Fibroblast of mammary gland (primary cell): ENCODE measurements around the gene IBTK.
A peak's percentile ranks its signal among the peaks of the same experiment; 100 is the strongest.
"Not testable (repeated sequence)": the region's sequence is repeated elsewhere in the genome, so short reads cannot be mapped to it uniquely, and the experiment has no call there.

Experiments
- DNase-seq: peaks from one replicate; pipeline ENCODE4 v3.0.0-alpha.2; 2010; ENCODE audit warnings: low read depth
- H3K4me3 ChIP-seq: 2 replicates; pipeline ENCODE4 v1.5.1; 2011; ENCODE audit warnings: low read depth, mild to moderate bottlenecking, low read length, moderate library complexity; ENCODE audit not compliant: control insufficient read depth
- TF ChIP-seq, protein P1 (sequence below): conservative IDR thresholded peaks from 2 replicates; pipeline ENCODE4 v1.5.1; 2011; ENCODE audit warnings: low read depth, low read length, inconsistent platforms; ENCODE audit not compliant: control insufficient read depth, insufficient read depth

Gene IBTK

DNA sequence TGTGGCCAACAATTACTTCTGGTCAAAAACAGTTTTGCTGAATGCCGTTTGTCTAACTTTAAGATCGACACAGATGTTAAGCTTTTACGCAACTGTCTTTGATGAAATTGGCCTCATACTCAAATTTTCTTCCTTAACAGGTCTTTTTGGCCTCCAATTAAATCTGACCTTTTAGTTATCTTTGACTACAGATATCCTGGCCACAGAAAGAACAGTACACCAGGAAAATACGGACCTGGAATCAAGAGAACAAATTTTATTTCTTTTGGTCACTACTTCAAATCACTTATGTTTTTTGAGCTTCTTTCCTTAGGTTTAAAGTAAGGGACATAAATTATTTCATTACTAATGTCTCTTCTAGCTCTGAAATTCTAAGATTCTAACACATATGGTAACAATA, 49.8 kb downstream of the IBTK start:
- no peak overlapping the region for H3K4me3 ChIP-seq
- TF ChIP-seq, protein P1, sequence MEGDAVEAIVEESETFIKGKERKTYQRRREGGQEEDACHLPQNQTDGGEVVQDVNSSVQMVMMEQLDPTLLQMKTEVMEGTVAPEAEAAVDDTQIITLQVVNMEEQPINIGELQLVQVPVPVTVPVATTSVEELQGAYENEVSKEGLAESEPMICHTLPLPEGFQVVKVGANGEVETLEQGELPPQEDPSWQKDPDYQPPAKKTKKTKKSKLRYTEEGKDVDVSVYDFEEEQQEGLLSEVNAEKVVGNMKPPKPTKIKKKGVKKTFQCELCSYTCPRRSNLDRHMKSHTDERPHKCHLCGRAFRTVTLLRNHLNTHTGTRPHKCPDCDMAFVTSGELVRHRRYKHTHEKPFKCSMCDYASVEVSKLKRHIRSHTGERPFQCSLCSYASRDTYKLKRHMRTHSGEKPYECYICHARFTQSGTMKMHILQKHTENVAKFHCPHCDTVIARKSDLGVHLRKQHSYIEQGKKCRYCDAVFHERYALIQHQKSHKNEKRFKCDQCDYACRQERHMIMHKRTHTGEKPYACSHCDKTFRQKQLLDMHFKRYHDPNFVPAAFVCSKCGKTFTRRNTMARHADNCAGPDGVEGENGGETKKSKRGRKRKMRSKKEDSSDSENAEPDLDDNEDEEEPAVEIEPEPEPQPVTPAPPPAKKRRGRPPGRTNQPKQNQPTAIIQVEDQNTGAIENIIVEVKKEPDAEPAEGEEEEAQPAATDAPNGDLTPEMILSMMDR: no peak
- DNase-seq: no peak

DNA sequence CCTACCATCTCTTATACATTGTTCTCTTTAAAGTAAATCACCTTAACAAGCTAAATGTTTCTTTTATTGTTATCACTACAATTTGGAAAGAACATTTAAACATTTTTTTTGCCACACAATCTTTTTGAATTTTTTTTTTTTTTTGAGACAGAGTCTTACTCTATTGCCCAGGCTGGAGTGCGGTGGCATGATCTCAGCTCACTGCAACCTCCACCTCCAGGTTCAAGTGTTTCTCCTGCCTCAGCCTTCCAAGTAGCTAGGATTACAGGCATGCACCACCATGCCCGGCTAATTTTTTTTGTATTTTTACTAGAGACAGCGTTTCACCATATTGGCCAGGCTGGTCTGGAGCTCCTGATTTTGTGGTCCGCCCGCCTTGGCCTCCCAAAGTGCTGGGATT, 50.3 kb downstream of the IBTK start:
- DNase-seq, H3K4me3 ChIP-seq: not testable (repeated sequence)

DNA sequence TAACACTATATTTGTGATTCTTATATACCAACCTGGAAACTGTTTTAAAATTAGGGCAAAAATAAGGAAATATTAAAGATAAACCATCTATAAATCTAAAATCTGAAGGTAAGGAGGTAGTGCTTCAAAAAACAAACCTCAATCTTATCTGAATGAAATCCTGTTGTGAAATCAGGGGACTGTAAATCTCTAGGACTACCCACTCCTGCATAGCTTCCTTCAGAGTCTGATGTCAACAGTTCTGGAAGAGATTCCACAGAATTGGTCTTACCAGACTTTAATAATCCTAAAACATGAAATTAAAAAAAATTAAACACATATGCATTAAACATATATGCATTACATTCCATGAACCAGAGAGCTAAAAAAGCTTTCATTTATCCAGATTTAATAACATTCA, 51.4 kb downstream of the IBTK start:
- no peak overlapping the region for H3K4me3 ChIP-seq
- TF ChIP-seq, protein P1: no peak
- DNase-seq: no peak

DNA sequence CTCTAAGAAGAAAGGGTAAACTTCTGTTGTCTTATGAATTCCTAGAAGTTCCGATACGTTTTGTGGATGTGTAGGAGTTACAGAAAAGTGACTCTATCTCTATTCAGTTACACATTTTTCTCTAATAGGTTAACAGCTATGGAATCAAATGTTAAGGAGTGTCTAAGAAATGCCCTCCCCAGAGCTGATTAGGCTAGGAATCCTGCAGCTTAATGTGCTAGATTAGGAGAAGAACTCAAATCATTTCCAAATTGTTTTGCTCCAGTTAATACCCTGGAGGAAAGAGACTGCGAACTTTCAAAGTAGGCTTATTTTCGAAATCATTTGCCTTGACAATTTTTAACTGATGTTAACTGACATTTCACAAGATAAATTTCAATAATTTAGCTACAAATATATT, 51.9 kb downstream of the IBTK start:
- TF ChIP-seq, protein P1: no peak
- DNase-seq: no peak
- H3K4me3 ChIP-seq: no peak overlapping the region

DNA sequence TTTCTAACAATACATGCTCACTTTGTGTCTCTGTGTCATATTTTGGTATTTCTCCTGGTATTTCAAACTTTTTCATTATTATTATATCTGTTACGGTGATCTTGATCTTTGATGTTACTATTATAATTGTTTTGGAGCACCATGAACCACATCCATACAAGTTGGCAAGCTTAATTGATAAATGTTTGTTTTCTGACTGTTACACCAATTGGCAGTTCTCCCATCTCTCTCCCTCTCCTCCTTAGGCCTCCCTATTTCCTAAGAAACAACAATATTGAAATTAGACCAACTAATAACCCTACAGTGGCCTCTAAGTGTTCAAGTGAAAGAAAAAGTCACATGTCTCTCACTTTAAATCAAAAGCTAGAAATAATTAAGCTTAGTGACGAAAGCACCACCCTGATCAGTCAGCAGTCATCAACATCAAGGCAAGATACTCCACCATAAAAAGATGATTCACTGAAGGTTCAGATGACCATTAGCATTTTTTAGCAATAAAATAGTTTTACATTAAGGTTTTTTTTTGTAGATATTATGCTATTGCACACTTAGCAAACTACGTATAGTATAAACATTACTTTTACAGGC, 61.5 kb downstream of the IBTK start:
- no peak overlapping the region for H3K4me3 ChIP-seq
- TF ChIP-seq, protein P1: no peak
- DNase-seq: peak; percentile 63

DNA sequence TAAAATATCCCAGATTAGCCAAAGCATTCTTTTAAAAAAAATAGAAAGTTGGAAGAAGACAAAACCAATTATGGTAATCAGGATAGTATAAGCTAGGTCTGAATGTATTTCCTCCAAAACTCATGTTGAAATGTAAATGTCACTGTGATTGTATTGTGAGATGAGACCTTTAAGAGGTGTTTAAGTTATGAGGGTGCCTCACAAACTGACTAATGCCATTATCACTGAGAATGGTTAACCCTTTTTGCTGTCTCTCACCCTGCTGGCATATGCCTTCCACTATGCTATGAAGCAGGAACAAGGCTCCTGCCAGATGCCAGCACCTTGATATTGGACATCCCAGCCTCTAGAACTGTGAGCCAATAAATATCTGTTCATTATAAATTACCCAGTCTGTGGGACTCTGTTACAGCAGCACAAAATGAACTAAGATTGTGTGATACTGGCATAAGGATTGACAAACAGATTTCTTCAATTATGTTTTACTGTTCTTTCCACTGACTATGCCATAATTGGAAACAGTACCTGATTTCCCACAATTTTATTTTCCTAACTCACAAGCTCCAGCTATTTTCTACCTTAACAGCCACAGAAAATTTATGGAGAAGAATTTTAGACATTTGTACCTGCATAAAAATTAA, 63.8 kb downstream of the IBTK start:
- TF ChIP-seq, protein P1: no peak
- no peak overlapping the region for H3K4me3 ChIP-seq
- DNase-seq: peak; percentile 22

DNA sequence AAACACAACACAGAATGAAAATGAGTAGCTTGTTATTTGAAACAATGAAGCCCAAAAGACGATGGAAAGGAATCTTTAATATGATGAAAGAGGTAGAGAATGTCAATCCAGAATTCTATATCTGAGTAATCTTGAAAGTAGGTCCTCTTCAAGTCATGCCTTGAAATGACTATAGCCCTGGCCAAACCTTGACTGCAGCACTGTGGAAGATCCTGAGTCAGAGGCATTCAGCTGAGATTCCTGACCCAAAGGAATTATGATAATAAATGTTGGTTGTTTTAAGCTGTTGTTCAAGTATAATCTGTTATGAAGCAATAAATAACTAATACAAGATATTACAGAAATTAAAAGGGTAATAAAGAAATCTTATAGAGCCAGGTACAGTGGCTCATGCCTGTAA, 64.8 kb downstream of the IBTK start:
- TF ChIP-seq, protein P1: no peak
- H3K4me3 ChIP-seq: no peak overlapping the region
- DNase-seq: peak; percentile 64
